Breast epithelium (tissue), 4 donors: Measurements from ENCODE around the gene C1QB. TPM values are rescaled to one million over a fixed set of nuclear protein-coding genes. Genes with fewer than 3 reads are reported as not detected.
A peak's percentile ranks its signal among the peaks of the same experiment; 100 is the strongest.

Experiments used
- DNase-seq, 2 donors: peaks; one replicate each; pipeline ENCODE4 v3.0.0-alpha.2; 2019; ENCODE audit warnings: low spot score in 2 of 2
- H3K27ac ChIP-seq, 2 donors: fragments of 200-600 bp; sonication (generic) in 1 of 2; one replicate each; pipeline ENCODE4 v1.5.1; 2016 to 2019; ENCODE audit warnings: mild to moderate bottlenecking in 1 of 2
- H3K27me3 ChIP-seq, 2 donors: fragments of 200-600 bp; sonication (generic) in 1 of 2; one replicate each; pipeline versions ENCODE4 v1.5.1 to v1.6.0; 2017 to 2019; ENCODE audit warnings: control low read depth in 1 of 2, mild to moderate bottlenecking in 1 of 2
- H3K36me3 ChIP-seq: fragments of 200-600 bp; one replicate; pipeline ENCODE4 v1.5.1; 2019
- H3K4me1 ChIP-seq, 2 donors: fragments of 200-600 bp; sonication (generic); one replicate each; pipeline ENCODE4 v1.5.1; 2016 to 2019; ENCODE audit warnings: control low read depth in 1 of 2
- H3K4me3 ChIP-seq, 3 donors: fragments of 200-600 bp; sonication (generic); 1 replicate in 2 of 3; 2 replicates in 1 of 3; pipeline ENCODE4 v1.5.1; 2016 to 2019; ENCODE audit warnings: mild to moderate bottlenecking in 3 of 3, moderate library complexity in 2 of 3
- H3K9me3 ChIP-seq, 2 donors: fragments of 200-600 bp; sonication (generic) in 1 of 2; one replicate each; pipeline ENCODE4 v1.5.1; 2016 to 2019; ENCODE audit warnings: control low read depth in 1 of 2
- CTCF ChIP-seq, 3 donors: fragments of 450-650 bp; IDR thresholded peaks; one replicate each; pipeline ENCODE4 v1.5.1; 2016 to 2017; ENCODE audit warnings: antibody characterized with exemption in 3 of 3, mild to moderate bottlenecking in 3 of 3, moderate library complexity in 3 of 3
- POLR2A ChIP-seq: fragments of 450-650 bp; IDR thresholded peaks from one replicate; pipeline ENCODE4 v1.6.1; 2016; ENCODE audit warnings: antibody characterized with exemption, mild to moderate bottlenecking, moderate library complexity
- POLR2AphosphoS5 ChIP-seq, 3 donors: sonication (generic); formaldehyde crosslinking; IDR thresholded peaks; one replicate each; pipeline ENCODE4 v1.6.1; 2017; ENCODE audit warnings: antibody characterized with exemption in 3 of 3
- intact Hi-C: fragments of 100-400 bp; cut with DNase I; formaldehyde crosslinking; loops from one replicate; pipeline ENCODE4 v1.15.1; 2023; ENCODE audit warnings: low total_unique reads
- total RNA-seq, 3 donors: library from RNA; depleted of rRNA; stranded (reverse); fragments of >200 nt; gene quantifications; one replicate each; pipeline ENCODE4 v1.1.0, GENCODE V29; 2016

Gene C1QB
- total RNA-seq, 3 donors from 2014 or later = 172 to 706 (median 330) TPM

GRCh38 chr1:22697980-22698379 is 44.9 kb downstream of the C1QB start:
- no peak for DNase-seq
- no peak overlapping the region for H3K4me3 ChIP-seq
- no peak for TF ChIP-seq POLR2A
- TF ChIP-seq CTCF (IDR thresholded peaks at IDR 0.05) = no peak
- TF ChIP-seq POLR2AphosphoS5 (IDR thresholded peaks at IDR 0.05) = no peak
- H3K27ac ChIP-seq = no peak overlapping the region
- H3K9me3 ChIP-seq = no peaks in the 10 kb centered on the region
- no peaks in the 10 kb centered on the region for H3K36me3 ChIP-seq
- no peaks in the 10 kb centered on the region for H3K27me3 ChIP-seq
- intact Hi-C loops = loop anchor here (2.0 kb wide), 1 partner anchor 37 kb away; no protein-coding TSS in a partner anchor
- no peaks in the 10 kb centered on the region for H3K4me1 ChIP-seq

GRCh38 chr1:22699681-22700520 is 46.9 kb downstream of the C1QB start:
- no peaks in the 10 kb centered on the region for H3K4me1 ChIP-seq
- no peak overlapping the region for H3K4me3 ChIP-seq
- no peak for DNase-seq
- no peaks in the 10 kb centered on the region for H3K9me3 ChIP-seq
- no peaks in the 10 kb centered on the region for H3K36me3 ChIP-seq
- H3K27ac ChIP-seq = no peak overlapping the region
- no peaks in the 10 kb centered on the region for H3K27me3 ChIP-seq
- TF ChIP-seq POLR2AphosphoS5 (IDR thresholded peaks at IDR 0.05) (no peak), CTCF (IDR thresholded peaks at IDR 0.05) (no peak), POLR2A (no peak)
- intact Hi-C loops = loop anchor here (10.0 kb wide), 1 partner anchor 195 kb away; no protein-coding TSS in a partner anchor

GRCh38 chr1:22702296-22703085 is 49.5 kb downstream of the C1QB start:
- Histone ChIP-seq H3K27me3 (no peaks in the 10 kb centered on the region), H3K9me3 (no peaks in the 10 kb centered on the region), H3K27ac (no peak overlapping the region), H3K36me3 (no peaks in the 10 kb centered on the region), H3K4me3 (no peak overlapping the region), H3K4me1 (no peaks in the 10 kb centered on the region)
- intact Hi-C loops = loop anchor here (10.0 kb wide), 1 partner anchor 192 kb away; no protein-coding TSS in a partner anchor
- TF ChIP-seq CTCF (IDR thresholded peaks at IDR 0.05) = no peak
- no peak for TF ChIP-seq POLR2A
- no peak for TF ChIP-seq POLR2AphosphoS5 (IDR thresholded peaks at IDR 0.05)
- no peak for DNase-seq

GRCh38 chr1:22704440-22705067 is 51.5 kb downstream of the C1QB start:
- no peak overlapping the region for H3K27ac ChIP-seq
- no peak for TF ChIP-seq POLR2A
- TF ChIP-seq CTCF (IDR thresholded peaks at IDR 0.05) = peak; percentile 67 to 86 (median 86)
- TF ChIP-seq POLR2AphosphoS5 (IDR thresholded peaks at IDR 0.05) = no peak
- peak; percentile 75 to 80 for DNase-seq
- intact Hi-C loops = loop anchor here (10.0 kb wide), 1 partner anchor 190 kb away; no protein-coding TSS in a partner anchor
- H3K4me3 ChIP-seq = no peak overlapping the region
- H3K9me3 ChIP-seq = no peaks in the 10 kb centered on the region
- H3K27me3 ChIP-seq = no peaks in the 10 kb centered on the region
- no peaks in the 10 kb centered on the region for H3K4me1 ChIP-seq
- no peaks in the 10 kb centered on the region for H3K36me3 ChIP-seq
